ENCODE data around the gene NRM.
A peak's percentile ranks its signal among the peaks of the same experiment; 100 is the strongest.

Gene NRM

DNA sequence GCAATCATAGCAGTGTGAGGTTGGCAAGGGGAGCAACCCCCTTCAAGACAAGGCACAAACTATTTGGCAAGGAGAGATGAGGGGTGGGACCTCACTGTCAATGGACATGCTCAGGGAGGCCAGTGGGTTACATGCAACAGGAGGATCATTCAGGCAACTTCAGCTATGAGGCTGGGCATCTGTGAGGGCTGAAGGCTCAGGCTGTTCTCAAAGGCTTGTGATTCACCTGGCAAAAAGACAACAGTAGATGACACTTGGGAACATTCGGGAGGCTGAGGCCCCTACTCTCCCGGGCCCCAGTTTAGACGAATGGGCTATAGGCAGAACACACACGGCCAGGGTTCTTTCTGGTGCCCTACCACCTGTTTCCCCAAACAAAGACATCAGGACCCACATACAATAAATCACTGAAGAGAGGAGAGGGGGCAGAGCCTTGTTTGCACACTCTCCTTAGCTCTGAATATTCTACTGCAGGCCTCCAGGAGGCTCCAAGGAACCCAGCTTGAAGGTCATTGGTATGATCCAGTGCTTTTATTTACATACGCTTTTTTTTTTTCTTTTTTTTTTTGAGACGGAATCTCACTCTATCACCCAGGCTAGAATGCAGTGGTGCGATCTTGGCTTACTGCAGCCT is 37.3 kb upstream of the NRM start:
- Histone ChIP-seq H3K4me1 (ENCODE audit: control insufficient read depth, insufficient read depth, low read length) (peaks cover 4% of the 10 kb centered on the region), H3K9me3 (ENCODE audit: control insufficient read depth, insufficient read depth, low read depth, low read length) (no peaks in the 10 kb centered on the region), H3K27ac (ENCODE audit: extremely low read depth, low read depth, low read length) (no peak overlapping the region), H3K4me3 (ENCODE audit: low read depth, low read length) (no peak overlapping the region), H3K36me3 (ENCODE audit: control insufficient read depth in 2 of 2, insufficient read depth in 1 of 2, low read length in 2 of 2) (peaks cover 13 to 78% of the 10 kb centered on the region in 2 experiments)
- ChIA-PET POLR2A (interaction anchor here (1.1 to 6.5 kb wide), 7 partner anchors 8 to 113 kb away, joined by 4 to 61 read pairs (median 7); partner anchors contain the start of genes DHX16 and MDC1), CTCF (interaction anchor here (0.6 to 18.7 kb wide), 13 partner anchors 16 to 711 kb away, joined by 3 to 692 read pairs (median 4); partner anchors contain the start of gene DHX16)
- peak; percentile 14; the same call in 1 of the 2 replicates for TF ChIP-seq ZNF654 (tag by site-specific recombination; IDR thresholded peaks at IDR 0.05; ENCODE audit: low read depth)
- 0 out of 2 replicates have a peak, but pooled peaks have one; percentile 13 for TF ChIP-seq ZNF600 (tag by site-specific recombination; IDR thresholded peaks at IDR 0.05)
- TF ChIP-seq, protein P1, sequence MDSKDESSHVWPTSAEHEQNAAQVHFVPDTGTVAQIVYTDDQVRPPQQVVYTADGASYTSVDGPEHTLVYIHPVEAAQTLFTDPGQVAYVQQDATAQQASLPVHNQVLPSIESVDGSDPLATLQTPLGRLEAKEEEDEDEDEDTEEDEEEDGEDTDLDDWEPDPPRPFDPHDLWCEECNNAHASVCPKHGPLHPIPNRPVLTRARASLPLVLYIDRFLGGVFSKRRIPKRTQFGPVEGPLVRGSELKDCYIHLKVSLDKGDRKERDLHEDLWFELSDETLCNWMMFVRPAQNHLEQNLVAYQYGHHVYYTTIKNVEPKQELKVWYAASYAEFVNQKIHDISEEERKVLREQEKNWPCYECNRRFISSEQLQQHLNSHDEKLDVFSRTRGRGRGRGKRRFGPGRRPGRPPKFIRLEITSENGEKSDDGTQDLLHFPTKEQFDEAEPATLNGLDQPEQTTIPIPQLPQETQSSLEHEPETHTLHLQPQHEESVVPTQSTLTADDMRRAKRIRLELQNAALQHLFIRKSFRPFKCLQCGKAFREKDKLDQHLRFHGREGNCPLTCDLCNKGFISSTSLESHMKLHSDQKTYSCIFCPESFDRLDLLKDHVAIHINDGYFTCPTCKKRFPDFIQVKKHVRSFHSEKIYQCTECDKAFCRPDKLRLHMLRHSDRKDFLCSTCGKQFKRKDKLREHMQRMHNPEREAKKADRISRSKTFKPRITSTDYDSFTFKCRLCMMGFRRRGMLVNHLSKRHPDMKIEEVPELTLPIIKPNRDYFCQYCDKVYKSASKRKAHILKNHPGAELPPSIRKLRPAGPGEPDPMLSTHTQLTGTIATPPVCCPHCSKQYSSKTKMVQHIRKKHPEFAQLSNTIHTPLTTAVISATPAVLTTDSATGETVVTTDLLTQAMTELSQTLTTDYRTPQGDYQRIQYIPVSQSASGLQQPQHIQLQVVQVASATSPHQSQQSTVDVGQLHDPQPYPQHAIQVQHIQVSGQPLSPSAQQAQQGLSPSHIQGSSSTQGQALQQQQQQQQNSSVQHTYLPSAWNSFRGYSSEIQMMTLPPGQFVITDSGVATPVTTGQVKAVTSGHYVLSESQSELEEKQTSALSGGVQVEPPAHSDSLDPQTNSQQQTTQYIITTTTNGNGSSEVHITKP (tag by site-specific recombination; IDR thresholded peaks at IDR 0.05) = peak; percentile 90
- peak; percentile 68; the same call in 1 of the 2 replicates for TF ChIP-seq ZNF341 (tag by site-specific recombination; IDR thresholded peaks at IDR 0.05; ENCODE audit: low read depth)
- 0 out of 2 replicates have a peak, but pooled peaks have one; percentile 18 for TF ChIP-seq ZBTB8A (tag by site-specific recombination; IDR thresholded peaks at IDR 0.05)
- TF ChIP-seq SCRT1 (tag by site-specific recombination; IDR thresholded peaks at IDR 0.05; ENCODE audit: borderline replicate concordance) = 0 out of 2 replicates have a peak, but pooled peaks have one; percentile 16
- peak; percentile 86 for TF ChIP-seq SCRT2 (tag by site-specific recombination; IDR thresholded peaks at IDR 0.05)
- TF ChIP-seq REPIN1 (tag by site-specific recombination; IDR thresholded peaks at IDR 0.05; ENCODE audit: low read depth) = no peak
- no peak for TF ChIP-seq ZFP3 (tag by site-specific recombination; IDR thresholded peaks at IDR 0.05; ENCODE audit: low read depth)
- TF ChIP-seq MZF1 (tag by site-specific recombination; IDR thresholded peaks at IDR 0.05; ENCODE audit: borderline replicate concordance) = no peak
- no peak for TF ChIP-seq ZBTB17 (tag by site-specific recombination; IDR thresholded peaks at IDR 0.05)

- POLR2A ChIA-PET = interaction anchor here (0.6 to 6.5 kb wide), 17 partner anchors 10 to 156 kb away, joined by 3 to 61 read pairs (median 4); partner anchors contain the start of genes DHX16, FLOT1, IER3 and MDC1
Observed at GRCh38 chr6:30726506-30727413, 36.0 kb upstream of the NRM start.

More at GRCh38 chr6:30726506-30727413, 36.0 kb upstream of the NRM start:
- Histone ChIP-seq H3K4me3 (ENCODE audit: low read depth, low read length) (no peak overlapping the region), H3K9me3 (ENCODE audit: control insufficient read depth, insufficient read depth, low read depth, low read length) (no peaks in the 10 kb centered on the region), H3K27ac (ENCODE audit: extremely low read depth, low read depth, low read length) (0 out of 2 replicates have a peak overlapping the region, but pooled peaks have one; percentile 5), H3K4me1 (ENCODE audit: control insufficient read depth, insufficient read depth, low read length) (peaks cover 4% of the 10 kb centered on the region), H3K36me3 (ENCODE audit: control insufficient read depth in 2 of 2, insufficient read depth in 1 of 2, low read length in 2 of 2) (peaks cover 14 to 78% of the 10 kb centered on the region in 2 experiments)
- no peak for TF ChIP-seq KLF9 (tag by site-specific recombination; IDR thresholded peaks at IDR 0.05; ENCODE audit: low read depth)
- TF ChIP-seq ZNF600 (tag by site-specific recombination; IDR thresholded peaks at IDR 0.05) = peak; percentile 22; the same call in 1 of the 2 replicates
- no peak for TF ChIP-seq BCL11B (tag by site-specific recombination; IDR thresholded peaks at IDR 0.05; ENCODE audit: low read depth)
- TF ChIP-seq ZNF621 (tag by site-specific recombination; IDR thresholded peaks at IDR 0.05) = no peak
- peak; percentile 98 for TF ChIP-seq ZNF121 (tag by site-specific recombination; IDR thresholded peaks at IDR 0.05)
- TF ChIP-seq, protein P2, sequence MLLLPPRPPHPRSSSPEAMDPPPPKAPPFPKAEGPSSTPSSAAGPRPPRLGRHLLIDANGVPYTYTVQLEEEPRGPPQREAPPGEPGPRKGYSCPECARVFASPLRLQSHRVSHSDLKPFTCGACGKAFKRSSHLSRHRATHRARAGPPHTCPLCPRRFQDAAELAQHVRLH (tag by site-specific recombination; IDR thresholded peaks at IDR 0.05) = peak; percentile 70; the same call in 1 of the 2 replicates
- TF ChIP-seq WT1 (tag by site-specific recombination; IDR thresholded peaks at IDR 0.05) = no peak
- TF ChIP-seq ZBTB1 (tag by site-specific recombination; IDR thresholded peaks at IDR 0.05) = no peak
- 0 out of 2 replicates have a peak, but pooled peaks have one; percentile 45 for TF ChIP-seq IKZF3 (tag by site-specific recombination; IDR thresholded peaks at IDR 0.05)
- TF ChIP-seq ZNF664 (tag by site-specific recombination; IDR thresholded peaks at IDR 0.05) = peak; percentile 87; the same call in 1 of the 2 replicates
- CTCF ChIA-PET = interaction anchor here (0.5 to 18.7 kb wide), 9 partner anchors 25 to 360 kb away, joined by 3 to 692 read pairs (median 3); partner anchors contain the start of gene DHX16
